Nephron (organoid): ENCODE data around the gene SH3RF1.

Source experiments
- H3K27ac Mint-ChIP-seq, 3 experiments: 2 replicates each; pipeline ENCODE4 v1.8.0; 2020; ENCODE audit warnings: mixed read lengths in 3 of 3, mild to moderate bottlenecking in 2 of 3, moderate library complexity in 1 of 3
- H3K27me3 Mint-ChIP-seq: 2 replicates; pipeline ENCODE4 v1.8.0; 2021; ENCODE audit warnings: low read depth, mild to moderate bottlenecking, moderate library complexity, mixed read lengths
- H3K36me3 Mint-ChIP-seq: 2 replicates; pipeline ENCODE4 v1.8.0; 2020; ENCODE audit warnings: low read depth, mixed read lengths
- H3K4me1 Mint-ChIP-seq: 2 replicates; pipeline ENCODE4 v1.8.0; 2020; ENCODE audit warnings: mixed read lengths
- H3K4me3 Mint-ChIP-seq, 3 experiments: 2 replicates each; pipeline ENCODE4 v1.8.0; 2020; ENCODE audit warnings: mild to moderate bottlenecking in 3 of 3, mixed read lengths in 3 of 3, moderate library complexity in 2 of 3
- H3K9me3 Mint-ChIP-seq: 2 replicates; pipeline ENCODE4 v1.8.0; 2020; ENCODE audit warnings: mixed read lengths
- CTCF ChIP-seq, 3 experiments: fragments of 200-600 bp; sonication (generic); IDR thresholded peaks; one replicate each; pipeline ENCODE4 v1.5.0; 2021; ENCODE audit warnings: antibody characterized with exemption in 3 of 3; ENCODE audit not compliant: unreplicated experiment in 3 of 3

Gene SH3RF1

GRCh38 chr4:169252339-169253112, 18.2 kb downstream of the SH3RF1 start:
- Mint-ChIP-seq H3K27ac (peak overlapping the region; percentile 56 to 91 (median 73)), H3K4me3 (peak overlapping the region in 2 of 3 experiments; percentile 4), H3K9me3 (peaks cover under 1% of the 10 kb centered on the region), H3K36me3 (peaks cover 6% of the 10 kb centered on the region), H3K4me1 (peaks cover 58% of the 10 kb centered on the region), H3K27me3 (no peaks in the 10 kb centered on the region)
- TF ChIP-seq CTCF (IDR thresholded peaks at IDR 0.05; ENCODE audit: unreplicated experiment in 3 of 3), result no peak

DNA sequence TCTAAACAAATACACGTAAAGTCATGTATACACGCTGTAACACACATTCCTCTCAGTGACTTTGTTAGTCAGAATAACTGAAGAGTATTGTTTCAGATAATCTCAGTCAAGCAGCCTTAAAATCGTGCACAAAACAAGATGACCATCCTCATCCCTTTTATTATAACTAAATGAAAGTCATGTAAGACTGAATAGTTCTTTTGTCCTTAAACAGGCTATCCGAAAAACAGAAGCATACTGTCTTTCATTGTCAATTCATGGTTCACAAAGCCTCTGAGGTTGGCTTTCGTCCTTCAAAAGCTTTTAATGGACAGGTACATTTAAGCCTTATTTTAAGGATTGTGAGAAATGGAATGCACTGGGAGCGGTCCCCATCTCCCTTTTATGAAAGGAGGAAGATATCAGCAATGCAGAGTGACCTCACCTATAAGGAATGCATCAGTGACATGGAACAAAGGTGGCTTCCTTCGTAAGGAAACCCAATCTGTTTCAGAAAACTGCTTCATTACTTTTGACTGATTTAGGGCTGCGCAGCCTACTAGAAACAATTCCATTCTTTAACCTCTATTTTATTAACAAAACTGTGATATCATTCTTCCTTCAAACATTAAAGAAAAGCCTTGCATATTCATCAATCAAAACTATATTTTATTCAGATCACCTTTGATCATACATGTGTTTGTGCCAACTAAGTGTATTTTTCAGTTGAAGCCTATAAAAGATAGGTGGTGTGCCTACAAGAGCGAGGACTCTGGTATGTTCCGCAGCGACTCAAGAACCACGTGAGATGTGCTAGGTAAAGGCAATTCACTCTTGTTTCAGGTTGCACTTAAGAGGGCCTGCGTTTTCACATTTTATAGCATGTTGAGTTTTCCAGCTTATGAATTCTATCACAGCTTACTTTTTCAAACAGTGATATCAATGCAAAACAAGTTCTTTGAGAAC, 19.2 kb downstream of the SH3RF1 start:
- H3K36me3 Mint-ChIP-seq, result peaks cover 14% of the 10 kb centered on the region
- no peak overlapping the region for H3K4me3 Mint-ChIP-seq
- peaks cover 62% of the 10 kb centered on the region for H3K4me1 Mint-ChIP-seq
- TF ChIP-seq CTCF (IDR thresholded peaks at IDR 0.05; ENCODE audit: unreplicated experiment in 3 of 3), result no peak
- H3K9me3 Mint-ChIP-seq, result peaks cover 3% of the 10 kb centered on the region
- H3K27me3 Mint-ChIP-seq, result no peaks in the 10 kb centered on the region
- H3K27ac Mint-ChIP-seq, result peak overlapping the region; percentile 56 to 91 (median 73)

- Mint-ChIP-seq H3K9me3 (peaks cover 3% of the 10 kb centered on the region), H3K4me3 (no peak overlapping the region), H3K27ac (peak overlapping the region; percentile 48 to 91 (median 56)), H3K4me1 (peaks cover 66% of the 10 kb centered on the region), H3K27me3 (no peaks in the 10 kb centered on the region), H3K36me3 (peaks cover 14% of the 10 kb centered on the region)
- no peak for TF ChIP-seq CTCF (IDR thresholded peaks at IDR 0.05; ENCODE audit: unreplicated experiment in 3 of 3)
Measured at GRCh38 chr4:169250796-169251195, 20.0 kb downstream of the SH3RF1 start.

GRCh38 chr4:169249999-169250398, 20.8 kb downstream of the SH3RF1 start:
- TF ChIP-seq CTCF (IDR thresholded peaks at IDR 0.05; ENCODE audit: unreplicated experiment in 3 of 3), result no peak
- no peak overlapping the region for H3K4me3 Mint-ChIP-seq
- H3K27ac Mint-ChIP-seq, result peak overlapping the region; percentile 56 to 91 (median 85)
- H3K4me1 Mint-ChIP-seq, result peaks cover 66% of the 10 kb centered on the region
- H3K9me3 Mint-ChIP-seq, result peaks cover 3% of the 10 kb centered on the region
- H3K36me3 Mint-ChIP-seq, result peaks cover 14% of the 10 kb centered on the region
- no peaks in the 10 kb centered on the region for H3K27me3 Mint-ChIP-seq

GRCh38 chr4:169249214-169249973, 21.4 kb downstream of the SH3RF1 start:
- Mint-ChIP-seq H3K9me3 (peaks cover 3% of the 10 kb centered on the region), H3K27me3 (no peaks in the 10 kb centered on the region), H3K27ac (peak overlapping the region; percentile 56 to 91 (median 85)), H3K4me1 (peaks cover 62% of the 10 kb centered on the region), H3K36me3 (peaks cover 14% of the 10 kb centered on the region), H3K4me3 (no peak overlapping the region)
- no peak for TF ChIP-seq CTCF (IDR thresholded peaks at IDR 0.05; ENCODE audit: unreplicated experiment in 3 of 3)
